GM21381 (cell line): Measurements from ENCODE around the gene BBS4.
"Not testable (repeated sequence)": the region's sequence is repeated elsewhere in the genome, so short reads cannot be mapped to it uniquely, and the experiment has no call there.

Experiments used
- ATAC-seq: cut with Tn5 transposase; IDR thresholded peaks from one replicate; pipeline ENCODE4 v1.9.1; 2021; ENCODE audit warnings: mild to moderate bottlenecking, moderate library complexity; ENCODE audit not compliant: unreplicated experiment

Gene BBS4

GRCh38 chr15:72685925-72686794 lies at the start of gene BBS4, which contains the start of gene HIGD2B:
Gene BBS4, plus strand, starts transcription at chr15:72686207. Its CDS starts 21 bp downstream, at chr15:72686228.
Gene HIGD2B, minus strand, starts transcription at chr15:72686182. Its CDS starts 9,808 bp downstream, at chr15:72676374.
- ATAC-seq, result peak; percentile 97

GRCh38 chr15:72636519-72637282 lies 49.3 kb upstream of the BBS4 start:
- ATAC-seq, result not testable (repeated sequence)

GRCh38 chr15:72639759-72640483 lies 46.1 kb upstream of the BBS4 start:
- not testable (repeated sequence) for ATAC-seq

GRCh38 chr15:72642271-72642670 lies 43.7 kb upstream of the BBS4 start:
- ATAC-seq, result not testable (repeated sequence)

GRCh38 chr15:72648631-72649253 lies 37.3 kb upstream of the BBS4 start:
- not testable (repeated sequence) for ATAC-seq

- not testable (repeated sequence) for ATAC-seq
Measured at GRCh38 chr15:72654397-72654796, 31.6 kb upstream of the BBS4 start, which contains the start of gene GOLGA6B. Gene GOLGA6B, plus strand, starts transcription at chr15:72654697. Its CDS starts 41 bp downstream, at chr15:72654738.

- not testable (repeated sequence) for ATAC-seq
Measured at GRCh38 chr15:72656014-72656413, 30.0 kb upstream of the BBS4 start.

GRCh38 chr15:72661081-72661480 lies 24.9 kb upstream of the BBS4 start:
- ATAC-seq, result not testable (repeated sequence)

- ATAC-seq, result not testable (repeated sequence)
Measured at GRCh38 chr15:72663931-72664330, 22.1 kb upstream of the BBS4 start.

- ATAC-seq, result not testable (repeated sequence)
Measured at GRCh38 chr15:72665706-72666105, 20.3 kb upstream of the BBS4 start.

- not testable (repeated sequence) for ATAC-seq
Measured at GRCh38 chr15:72669803-72670202, 16.2 kb upstream of the BBS4 start.

GRCh38 chr15:72670656-72671352 lies 15.2 kb upstream of the BBS4 start:
- peak; percentile 95 for ATAC-seq

- no peak for ATAC-seq
Measured at GRCh38 chr15:72671525-72671924, 14.5 kb upstream of the BBS4 start.

GRCh38 chr15:72676838-72677237 lies 9.2 kb upstream of the BBS4 start:
- ATAC-seq, result no peak

GRCh38 chr15:72680931-72681330 lies 5.1 kb upstream of the BBS4 start:
- no peak for ATAC-seq

GRCh38 chr15:72682772-72683171 lies 3.2 kb upstream of the BBS4 start:
- ATAC-seq, result no peak

GRCh38 chr15:72685301-72685924 lies 594 bp upstream of the BBS4 start:
- ATAC-seq, result no peak

- ATAC-seq, result no peak
Measured at GRCh38 chr15:72688697-72689096, 2.7 kb downstream of the BBS4 start.

- no peak for ATAC-seq
Measured at GRCh38 chr15:72690938-72691337, 4.9 kb downstream of the BBS4 start.
